BE2C (cell line): ENCODE data around the gene NFIB.

Experiments
- DNase-seq: peaks from one replicate; pipeline ENCODE4 v3.0.0-alpha.2; 2020
- H3K27me3 ChIP-seq: fragments of 250-450 bp; sonication (Bioruptor Pico); 2 replicates; pipeline ENCODE4 v1.5.1; 2020; ENCODE audit warnings: mild to moderate bottlenecking
- H3K36me3 ChIP-seq: fragments of 250-450 bp; sonication (Bioruptor Pico); 2 replicates; pipeline ENCODE4 v1.5.1; 2020; ENCODE audit warnings: mild to moderate bottlenecking
- H3K4me1 ChIP-seq: fragments of 250-450 bp; sonication (Bioruptor Pico); 2 replicates; pipeline ENCODE4 v1.5.1; 2020
- H3K4me3 ChIP-seq: 2 replicates; pipeline ENCODE4 v1.5.1; 2011; ENCODE audit warnings: low read depth, low read length
- H3K9me3 ChIP-seq: fragments of 250-450 bp; sonication (Bioruptor Pico); 2 replicates; pipeline ENCODE4 v1.5.1; 2020
- TF ChIP-seq, protein P1 (sequence below): IDR thresholded peaks from 2 replicates; pipeline ENCODE4 v1.5.1; 2012; ENCODE audit warnings: mild to moderate bottlenecking, low read depth, low read length

Gene NFIB

DNA sequence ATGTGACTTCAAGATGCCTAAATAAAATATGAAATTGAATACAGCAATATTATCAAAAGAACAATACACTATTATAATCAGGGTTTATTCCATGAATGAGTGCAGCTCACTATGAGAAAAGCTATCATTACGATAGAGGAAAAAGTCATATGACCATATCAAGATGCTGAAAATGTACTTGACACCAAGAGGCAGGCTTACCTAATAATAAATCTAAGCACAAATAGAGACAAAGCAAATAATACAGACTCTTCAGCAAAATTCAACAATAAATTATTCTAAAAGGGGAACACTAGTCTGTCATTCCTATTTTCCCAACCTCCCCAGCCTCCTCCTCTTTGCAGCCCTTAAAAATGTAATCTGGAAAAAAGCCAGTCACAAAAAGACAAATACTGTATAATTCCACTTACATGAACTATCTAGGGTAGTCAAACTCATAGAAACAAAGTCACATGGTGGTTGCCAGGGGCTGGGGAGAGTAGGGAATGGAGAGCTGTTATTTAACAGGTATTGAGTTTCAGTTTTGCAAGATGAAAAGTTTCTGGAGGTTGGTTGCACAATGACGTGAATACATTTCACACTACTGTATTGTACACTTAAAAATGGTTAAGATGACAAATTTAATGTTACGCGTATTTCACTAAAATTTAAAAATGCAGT lies 148.4 kb downstream of the NFIB start:
- Histone ChIP-seq H3K36me3 (peaks cover 2% of the 10 kb centered on the region; the same call in 1 of the 2 replicates), H3K9me3 (no peaks in the 10 kb centered on the region), H3K27me3 (no peaks in the 10 kb centered on the region), H3K4me3 (no peak overlapping the region), H3K4me1 (no peaks in the 10 kb centered on the region; the same call in 1 of the 2 replicates)
- TF ChIP-seq, protein P1, sequence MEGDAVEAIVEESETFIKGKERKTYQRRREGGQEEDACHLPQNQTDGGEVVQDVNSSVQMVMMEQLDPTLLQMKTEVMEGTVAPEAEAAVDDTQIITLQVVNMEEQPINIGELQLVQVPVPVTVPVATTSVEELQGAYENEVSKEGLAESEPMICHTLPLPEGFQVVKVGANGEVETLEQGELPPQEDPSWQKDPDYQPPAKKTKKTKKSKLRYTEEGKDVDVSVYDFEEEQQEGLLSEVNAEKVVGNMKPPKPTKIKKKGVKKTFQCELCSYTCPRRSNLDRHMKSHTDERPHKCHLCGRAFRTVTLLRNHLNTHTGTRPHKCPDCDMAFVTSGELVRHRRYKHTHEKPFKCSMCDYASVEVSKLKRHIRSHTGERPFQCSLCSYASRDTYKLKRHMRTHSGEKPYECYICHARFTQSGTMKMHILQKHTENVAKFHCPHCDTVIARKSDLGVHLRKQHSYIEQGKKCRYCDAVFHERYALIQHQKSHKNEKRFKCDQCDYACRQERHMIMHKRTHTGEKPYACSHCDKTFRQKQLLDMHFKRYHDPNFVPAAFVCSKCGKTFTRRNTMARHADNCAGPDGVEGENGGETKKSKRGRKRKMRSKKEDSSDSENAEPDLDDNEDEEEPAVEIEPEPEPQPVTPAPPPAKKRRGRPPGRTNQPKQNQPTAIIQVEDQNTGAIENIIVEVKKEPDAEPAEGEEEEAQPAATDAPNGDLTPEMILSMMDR: no peak
- no peak for DNase-seq

GRCh38 chr9:14164908-14165307 lies 149.0 kb downstream of the NFIB start:
- DNase-seq: no peak
- Histone ChIP-seq H3K27me3 (no peaks in the 10 kb centered on the region), H3K4me3 (no peak overlapping the region), H3K36me3 (peaks cover 2% of the 10 kb centered on the region; the same call in 1 of the 2 replicates), H3K9me3 (no peaks in the 10 kb centered on the region), H3K4me1 (no peaks in the 10 kb centered on the region; the same call in 1 of the 2 replicates)
- TF ChIP-seq, protein P1: no peak

DNA sequence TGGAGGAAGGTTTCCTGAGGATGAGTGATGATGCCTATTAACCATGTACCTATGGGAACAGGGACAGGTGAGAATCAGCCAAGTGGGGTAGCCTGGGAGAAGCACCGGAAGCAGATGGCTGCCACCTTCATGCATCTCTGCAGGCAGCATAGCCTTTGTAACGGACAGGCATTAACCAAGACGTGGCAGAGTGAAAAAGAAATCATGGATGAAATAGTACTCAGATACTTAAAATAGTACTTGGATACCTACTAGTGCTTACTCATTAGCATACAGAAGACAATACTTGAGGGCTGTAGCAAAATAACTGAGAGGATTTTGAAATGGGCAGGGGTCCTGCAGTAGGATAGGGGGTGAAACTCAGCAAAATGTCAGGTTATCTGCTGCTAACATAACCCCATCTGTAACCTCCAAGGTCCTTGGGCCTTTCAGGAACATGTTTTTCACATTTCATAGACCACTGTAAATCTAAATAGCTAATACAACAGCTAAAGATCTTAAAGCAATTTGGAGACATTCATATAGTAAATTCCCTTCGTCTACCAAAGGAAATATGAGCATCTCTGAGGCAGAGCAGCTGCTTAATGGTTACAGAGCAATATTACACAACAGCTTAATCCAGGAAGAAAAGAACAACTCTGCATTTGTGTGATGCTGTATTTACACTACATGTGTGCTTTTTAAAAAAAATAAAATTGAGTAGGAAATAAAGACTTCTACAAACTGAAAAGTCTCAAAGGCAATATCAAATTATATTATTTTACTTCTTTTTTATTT lies 154.3 kb downstream of the NFIB start:
- Histone ChIP-seq H3K9me3 (no peaks in the 10 kb centered on the region), H3K4me3 (no peak overlapping the region), H3K27me3 (no peaks in the 10 kb centered on the region), H3K4me1 (no peaks in the 10 kb centered on the region; the same call in none of the 2 replicates), H3K36me3 (no peaks in the 10 kb centered on the region)
- TF ChIP-seq, protein P1: no peak
- DNase-seq: no peak

DNA sequence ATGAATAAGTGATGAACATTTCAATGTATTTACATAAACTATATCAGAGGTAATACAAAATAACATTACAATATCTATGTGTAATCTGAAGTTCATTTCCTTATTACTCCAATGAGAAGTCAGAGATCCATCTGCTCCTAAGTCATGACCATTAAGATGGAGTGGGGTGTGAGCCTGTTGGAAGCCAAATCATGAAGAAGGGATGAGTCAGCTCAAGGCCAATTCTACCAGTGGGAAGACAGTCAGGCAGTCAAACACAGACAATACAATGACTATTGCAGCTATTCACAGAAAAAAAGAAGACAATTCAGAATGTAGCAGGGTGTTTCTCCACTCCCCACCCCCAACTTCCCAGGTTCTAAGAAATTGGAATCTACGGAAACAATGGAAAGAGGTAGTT lies 155.0 kb downstream of the NFIB start:
- no peak overlapping the region for H3K4me3 ChIP-seq
- no peaks in the 10 kb centered on the region for H3K27me3 ChIP-seq
- H3K4me1 ChIP-seq: no peaks in the 10 kb centered on the region; the same call in none of the 2 replicates
- DNase-seq: no peak
- H3K9me3 ChIP-seq: no peaks in the 10 kb centered on the region
- H3K36me3 ChIP-seq: no peaks in the 10 kb centered on the region
- TF ChIP-seq, protein P1: no peak

DNA sequence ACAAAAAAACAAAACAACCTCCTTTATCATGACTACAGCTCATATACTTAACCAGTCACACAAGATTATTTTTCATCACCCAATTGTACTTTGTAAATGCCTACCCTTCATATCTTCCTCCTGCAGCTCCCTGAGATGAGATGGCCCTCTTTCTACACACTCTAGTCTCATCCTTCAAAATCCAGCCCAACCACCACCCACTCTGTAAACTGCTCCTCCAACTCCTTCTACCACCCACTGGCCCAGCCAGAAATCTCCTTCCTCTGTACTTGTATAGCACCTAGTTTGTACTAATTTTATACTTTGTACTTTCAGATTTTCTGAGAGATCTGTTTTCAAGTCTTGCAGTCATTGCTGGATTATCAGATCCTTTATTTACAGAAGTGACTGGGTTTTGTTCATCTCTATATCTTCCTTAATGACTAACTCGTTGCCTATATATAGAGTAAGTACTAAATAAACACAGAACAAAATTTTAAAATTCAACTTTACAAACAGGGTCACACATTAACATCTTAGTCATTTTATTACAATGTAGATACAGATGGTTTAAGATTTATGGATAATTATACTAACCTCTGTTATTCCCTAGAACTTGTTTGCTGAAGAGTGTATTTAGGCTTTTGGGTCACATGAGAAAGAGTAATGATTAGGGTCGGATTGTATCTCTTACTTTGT lies 155.7 kb downstream of the NFIB start:
- TF ChIP-seq, protein P1: no peak
- no peak for DNase-seq
- Histone ChIP-seq H3K9me3 (no peaks in the 10 kb centered on the region), H3K27me3 (no peaks in the 10 kb centered on the region), H3K4me3 (no peak overlapping the region), H3K36me3 (no peaks in the 10 kb centered on the region), H3K4me1 (peaks cover 3% of the 10 kb centered on the region)
